ENCODE data around the gene C20orf202.

C20orf202 gene

GRCh38 chr20:1199964-1200363 is 3.3 kb upstream of the C20orf202 start:
- no peaks in the 10 kb centered on the region for H4K20me1 ChIP-seq (ENCODE audit: insufficient read depth, low read length)
- H3K36me3 ChIP-seq (ENCODE audit: insufficient read depth, low read length): no peaks in the 10 kb centered on the region
- H3K4me1 ChIP-seq (ENCODE audit: insufficient read depth, low read length, severe bottlenecking): no peaks in the 10 kb centered on the region
- H3F3A ChIP-seq (ENCODE audit: insufficient read depth, low read length): no peaks in the 10 kb centered on the region
- peaks cover 5% of the 10 kb centered on the region; the same call in 1 of the 2 replicates for H3K27me3 ChIP-seq (ENCODE audit: insufficient read depth, low read length)
- TF ChIP-seq CTCF (IDR thresholded peaks at IDR 0.05; ENCODE audit: low read length): no peak
- H3K4me3 ChIP-seq (ENCODE audit: low read depth, low read length, poor library complexity, severe bottlenecking): no peak overlapping the region
- peaks cover 4% of the 10 kb centered on the region; the same call in 1 of the 2 replicates for H3K9me3 ChIP-seq (ENCODE audit: low read length)
- H3K27ac ChIP-seq (ENCODE audit: low read depth, low read length, poor library complexity, severe bottlenecking): no peak overlapping the region
- no peak overlapping the region for H3K9ac ChIP-seq (ENCODE audit: low read length)
- no peak overlapping the region for H2AFZ ChIP-seq (ENCODE audit: low read length)
- no peaks in the 10 kb centered on the region for H3K79me2 ChIP-seq (ENCODE audit: insufficient read depth, low read length)
- no peaks in the 10 kb centered on the region for H3K9me2 ChIP-seq (ENCODE audit: low read depth, low read length)
- H3K4me2 ChIP-seq (ENCODE audit: low read length): no peak overlapping the region

- H3K4me1 ChIP-seq (ENCODE audit: insufficient read depth, low read length, severe bottlenecking): no peaks in the 10 kb centered on the region
- no peak overlapping the region for H3K4me3 ChIP-seq (ENCODE audit: low read depth, low read length, poor library complexity, severe bottlenecking)
- no peak overlapping the region for H3K4me2 ChIP-seq (ENCODE audit: low read length)
- no peaks in the 10 kb centered on the region for H3F3A ChIP-seq (ENCODE audit: insufficient read depth, low read length)
- no peaks in the 10 kb centered on the region; the same call in 1 of the 2 replicates for H3K27me3 ChIP-seq (ENCODE audit: insufficient read depth, low read length)
- H3K36me3 ChIP-seq (ENCODE audit: insufficient read depth, low read length): no peaks in the 10 kb centered on the region
- no peak overlapping the region for H3K27ac ChIP-seq (ENCODE audit: low read depth, low read length, poor library complexity, severe bottlenecking)
- H3K9me2 ChIP-seq (ENCODE audit: low read depth, low read length): no peaks in the 10 kb centered on the region
- no peaks in the 10 kb centered on the region for H3K79me2 ChIP-seq (ENCODE audit: insufficient read depth, low read length)
- no peaks in the 10 kb centered on the region for H4K20me1 ChIP-seq (ENCODE audit: insufficient read depth, low read length)
- no peaks in the 10 kb centered on the region for H3K9me3 ChIP-seq (ENCODE audit: low read length)
- H3K9ac ChIP-seq (ENCODE audit: low read length): no peak overlapping the region
- H2AFZ ChIP-seq (ENCODE audit: low read length): no peak overlapping the region
- TF ChIP-seq CTCF (IDR thresholded peaks at IDR 0.05; ENCODE audit: low read length): no peak
- no peak for TF ChIP-seq EZH2 (IDR thresholded peaks at IDR 0.05; ENCODE audit: borderline replicate concordance, low read length)
Observed at GRCh38 chr20:1203630-1204029, 376 bp downstream of the C20orf202 start.

GRCh38 chr20:1204113-1204512 is 859 bp downstream of the C20orf202 start:
- Histone ChIP-seq H3K27me3 (ENCODE audit: insufficient read depth, low read length) (no peaks in the 10 kb centered on the region; the same call in 1 of the 2 replicates), H3K4me3 (ENCODE audit: low read depth, low read length, poor library complexity, severe bottlenecking) (no peak overlapping the region), H3K36me3 (ENCODE audit: insufficient read depth, low read length) (no peaks in the 10 kb centered on the region), H3K27ac (ENCODE audit: low read depth, low read length, poor library complexity, severe bottlenecking) (no peak overlapping the region), H3K9me2 (ENCODE audit: low read depth, low read length) (no peaks in the 10 kb centered on the region), H3F3A (ENCODE audit: insufficient read depth, low read length) (no peaks in the 10 kb centered on the region), H2AFZ (ENCODE audit: low read length) (no peak overlapping the region), H3K79me2 (ENCODE audit: insufficient read depth, low read length) (no peaks in the 10 kb centered on the region), H3K4me2 (ENCODE audit: low read length) (no peak overlapping the region), H4K20me1 (ENCODE audit: insufficient read depth, low read length) (no peaks in the 10 kb centered on the region), H3K9me3 (ENCODE audit: low read length) (no peaks in the 10 kb centered on the region), H3K9ac (ENCODE audit: low read length) (no peak overlapping the region), H3K4me1 (ENCODE audit: insufficient read depth, low read length, severe bottlenecking) (no peaks in the 10 kb centered on the region)
- TF ChIP-seq EZH2 (IDR thresholded peaks at IDR 0.05; ENCODE audit: borderline replicate concordance, low read length) (no peak), CTCF (IDR thresholded peaks at IDR 0.05; ENCODE audit: low read length) (no peak)
